ENCODE results near the gene IYD. TPM values are rescaled to one million over a fixed set of nuclear protein-coding genes. Genes with fewer than 3 reads are reported as not detected.

The IYD gene
- total RNA-seq, 1 donor: under 0.01 TPM

DNA sequence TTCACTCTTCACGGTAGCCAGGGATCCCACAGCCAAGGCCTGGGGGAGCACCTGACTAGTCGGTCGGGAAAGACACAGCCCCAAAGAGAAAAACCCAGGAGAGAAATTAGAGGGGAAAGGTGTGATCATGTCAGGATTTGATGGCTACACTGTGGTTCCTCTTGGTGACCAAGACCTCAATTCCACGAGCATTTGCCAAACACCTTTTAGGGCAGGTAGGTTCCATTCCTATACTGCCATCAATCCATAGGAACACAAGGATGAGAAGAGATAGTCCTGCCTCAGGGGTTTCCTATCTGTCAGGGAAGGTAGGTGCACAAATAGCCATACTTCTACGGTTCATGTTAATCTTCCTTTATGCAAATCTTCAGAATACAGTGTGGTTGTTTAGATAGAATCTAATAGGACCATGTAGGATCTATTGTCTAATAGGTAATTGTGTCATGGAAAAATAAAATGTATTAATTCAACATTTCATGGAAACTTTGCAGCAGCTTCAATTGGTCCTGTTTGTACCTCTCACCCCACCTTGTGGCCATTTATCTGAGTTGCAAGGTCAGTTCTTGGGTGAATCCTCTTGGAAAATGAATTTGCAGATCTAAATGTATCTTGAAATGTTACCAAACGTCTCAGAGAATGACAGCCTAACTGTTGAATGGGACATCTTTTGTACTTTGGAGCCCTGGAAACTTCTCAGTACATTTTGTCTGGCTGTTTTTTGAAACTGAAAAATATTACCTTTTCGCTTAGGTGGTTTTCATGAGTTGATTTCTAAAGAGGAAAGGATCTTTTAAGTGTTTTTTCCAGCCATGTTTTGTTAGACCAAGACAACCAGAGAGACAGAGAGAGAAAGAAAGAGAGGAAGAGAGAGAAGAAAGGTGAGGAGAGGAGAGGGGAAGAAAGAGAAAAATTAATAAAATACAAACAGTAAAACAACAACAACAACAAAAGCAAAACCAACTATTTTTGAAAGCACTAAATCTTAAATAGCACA lies 33.7 kb upstream of the IYD start:
- H3K4me3 ChIP-seq (ENCODE audit: low read depth, low read length): no peak overlapping the region
- TF ChIP-seq, protein P1, sequence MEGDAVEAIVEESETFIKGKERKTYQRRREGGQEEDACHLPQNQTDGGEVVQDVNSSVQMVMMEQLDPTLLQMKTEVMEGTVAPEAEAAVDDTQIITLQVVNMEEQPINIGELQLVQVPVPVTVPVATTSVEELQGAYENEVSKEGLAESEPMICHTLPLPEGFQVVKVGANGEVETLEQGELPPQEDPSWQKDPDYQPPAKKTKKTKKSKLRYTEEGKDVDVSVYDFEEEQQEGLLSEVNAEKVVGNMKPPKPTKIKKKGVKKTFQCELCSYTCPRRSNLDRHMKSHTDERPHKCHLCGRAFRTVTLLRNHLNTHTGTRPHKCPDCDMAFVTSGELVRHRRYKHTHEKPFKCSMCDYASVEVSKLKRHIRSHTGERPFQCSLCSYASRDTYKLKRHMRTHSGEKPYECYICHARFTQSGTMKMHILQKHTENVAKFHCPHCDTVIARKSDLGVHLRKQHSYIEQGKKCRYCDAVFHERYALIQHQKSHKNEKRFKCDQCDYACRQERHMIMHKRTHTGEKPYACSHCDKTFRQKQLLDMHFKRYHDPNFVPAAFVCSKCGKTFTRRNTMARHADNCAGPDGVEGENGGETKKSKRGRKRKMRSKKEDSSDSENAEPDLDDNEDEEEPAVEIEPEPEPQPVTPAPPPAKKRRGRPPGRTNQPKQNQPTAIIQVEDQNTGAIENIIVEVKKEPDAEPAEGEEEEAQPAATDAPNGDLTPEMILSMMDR (IDR thresholded peaks at IDR 0.05; ENCODE audit: insufficient read depth, low read length): peak; percentile 81
- peak; percentile 89 for DNase-seq (ENCODE audit: low read depth)

DNA sequence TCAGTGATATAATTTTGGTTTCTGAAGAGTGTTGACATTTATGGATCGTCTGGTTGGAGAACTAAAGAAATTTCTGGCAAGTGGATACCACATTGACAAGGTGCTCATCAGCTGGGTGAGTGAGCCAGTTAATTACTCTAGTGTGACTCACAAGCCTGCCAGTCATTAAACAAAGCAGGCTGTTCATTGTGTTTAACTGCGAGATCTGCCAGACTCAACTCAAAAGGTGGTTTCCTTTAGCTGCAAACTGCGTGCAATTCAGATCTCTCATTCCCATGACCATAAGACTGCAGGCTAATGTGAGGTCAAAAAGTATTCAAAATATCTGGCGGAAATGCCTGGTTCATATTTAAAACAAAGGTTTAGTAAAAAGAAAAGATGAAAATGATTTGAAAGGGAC lies 32.5 kb upstream of the IYD start:
- H3K4me3 ChIP-seq (ENCODE audit: low read depth, low read length): no peak overlapping the region
- DNase-seq (ENCODE audit: low read depth): peak; percentile 37
- TF ChIP-seq, protein P1 (IDR thresholded peaks at IDR 0.05; ENCODE audit: insufficient read depth, low read length): no peak

- H3K4me3 ChIP-seq (ENCODE audit: low read depth, low read length): no peak overlapping the region
- TF ChIP-seq, protein P1 (IDR thresholded peaks at IDR 0.05; ENCODE audit: insufficient read depth, low read length): no peak
- no peak for DNase-seq (ENCODE audit: low read depth)
Measured at GRCh38 chr6:150336708-150337107, 32.1 kb upstream of the IYD start.

GRCh38 chr6:150342126-150342525 lies 26.7 kb upstream of the IYD start:
- TF ChIP-seq, protein P1 (IDR thresholded peaks at IDR 0.05; ENCODE audit: insufficient read depth, low read length): no peak
- H3K4me3 ChIP-seq (ENCODE audit: low read depth, low read length): no peak overlapping the region
- no peak for DNase-seq (ENCODE audit: low read depth)

DNA sequence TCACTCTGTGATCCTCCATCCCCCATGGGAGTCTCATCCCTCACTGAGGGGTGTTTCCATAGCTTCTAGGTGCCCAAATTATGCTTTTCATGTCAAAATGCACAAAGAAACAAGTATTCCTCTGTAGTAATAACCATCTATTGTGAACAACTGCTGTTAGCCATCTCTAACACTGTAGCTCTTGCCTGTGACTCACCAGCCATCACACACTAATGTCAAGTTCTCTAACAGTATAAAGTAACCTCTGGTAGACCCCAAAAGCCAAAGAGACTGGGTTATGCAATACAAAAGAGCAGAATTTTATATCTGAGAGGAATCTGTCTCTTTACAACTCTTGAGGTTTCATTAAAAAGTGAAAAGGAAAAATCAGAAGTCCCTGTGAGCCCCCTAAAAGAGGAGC lies 25.4 kb upstream of the IYD start:
- TF ChIP-seq, protein P1 (IDR thresholded peaks at IDR 0.05; ENCODE audit: insufficient read depth, low read length): no peak
- no peak overlapping the region for H3K4me3 ChIP-seq (ENCODE audit: low read depth, low read length)
- peak; percentile 40 for DNase-seq (ENCODE audit: low read depth)

GRCh38 chr6:150345781-150346180 lies 23.0 kb upstream of the IYD start:
- H3K4me3 ChIP-seq (ENCODE audit: low read depth, low read length): no peak overlapping the region
- DNase-seq (ENCODE audit: low read depth): no peak
- TF ChIP-seq, protein P1 (IDR thresholded peaks at IDR 0.05; ENCODE audit: insufficient read depth, low read length): no peak

Data from fibroblast of the aortic adventitia (primary cell).